ENCODE measurements around the gene CDH15. TPM values are rescaled to one million over a fixed set of nuclear protein-coding genes. Genes with fewer than 3 reads are reported as not detected.

The CDH15 gene
- total RNA-seq, 1 experiment from 2014 or later = 3.8 TPM

DNA sequence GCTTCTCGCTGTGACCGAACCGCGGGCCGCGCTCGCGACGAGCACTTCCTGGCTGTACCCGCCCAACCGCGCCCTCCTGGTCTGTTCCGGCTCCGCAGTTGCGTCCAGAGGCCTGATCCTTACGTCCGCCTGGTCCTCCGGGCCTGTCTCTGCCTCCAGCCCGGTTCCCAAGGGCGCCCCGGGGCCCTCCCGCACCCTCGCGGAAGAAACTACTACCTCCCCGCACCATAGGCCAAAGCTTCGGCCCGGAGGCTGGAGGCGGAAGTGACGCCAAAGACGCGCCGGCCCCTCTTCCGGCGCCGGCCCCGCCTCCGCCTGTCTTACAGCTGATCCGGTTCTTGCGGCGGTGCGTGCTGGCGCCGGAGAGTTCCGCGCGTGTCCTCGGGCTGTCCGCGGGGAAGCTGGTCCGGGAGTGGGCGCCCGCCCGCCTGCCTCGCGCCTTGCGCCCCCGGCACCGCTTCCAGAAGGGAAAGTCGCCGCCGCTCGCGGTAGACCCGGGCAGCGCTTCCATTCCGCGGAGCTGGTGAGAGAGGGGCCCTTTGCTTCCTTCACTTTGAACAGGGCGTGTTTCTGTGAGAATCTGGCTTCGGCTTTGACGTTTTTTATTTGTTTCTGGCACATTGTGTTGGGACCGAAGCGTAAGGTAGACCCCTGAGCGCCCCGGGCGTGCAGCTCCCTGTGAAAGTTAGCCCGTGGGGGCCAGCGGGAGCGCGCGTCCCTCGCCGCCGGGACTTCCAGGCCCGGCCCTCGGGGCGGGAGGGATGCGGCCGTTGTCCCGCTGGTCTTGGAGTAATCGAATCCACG lies 46.0 kb downstream of the CDH15 start, which contains the start of gene ZNF778:
ZNF778 (plus strand) TSS at position 316 of the 804 bp plus-strand sequence. CDS start 3,425 bp downstream, outside the sequence.
- RAD21 ChIA-PET (ENCODE audit: low non-redundant PET in 1 of 2, low total read pairs in 2 of 2, uncharacterized antibody in 2 of 2, unreplicated experiment in 2 of 2) = interaction anchor here in 1 of 2 experiments (0.7 kb wide), 1 partner anchor 480 kb away, joined by 3 read pairs; no protein-coding TSS in a partner anchor
- DNase-seq (ENCODE audit: low read depth, low spot score) = peak; percentile 73
- no peak for TF ChIP-seq EZH2 (IDR thresholded peaks at IDR 0.05)
- no peak for TF ChIP-seq ZNF274 (IDR thresholded peaks at IDR 0.05; ENCODE audit: low read depth, low read length)
- peak; percentile 96 for TF ChIP-seq POLR2AphosphoS5 (IDR thresholded peaks at IDR 0.05; ENCODE audit: low read depth, low read length)
- TF ChIP-seq, protein P1, sequence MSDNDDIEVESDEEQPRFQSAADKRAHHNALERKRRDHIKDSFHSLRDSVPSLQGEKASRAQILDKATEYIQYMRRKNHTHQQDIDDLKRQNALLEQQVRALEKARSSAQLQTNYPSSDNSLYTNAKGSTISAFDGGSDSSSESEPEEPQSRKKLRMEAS (IDR thresholded peaks at IDR 0.05) = peak; percentile 94
- TF ChIP-seq ZFX (IDR thresholded peaks at IDR 0.05) = peak; percentile 99
- no peak for TF ChIP-seq CEBPB (IDR thresholded peaks at IDR 0.05; ENCODE audit: low read depth)
- TF ChIP-seq EZH2phosphoT487 (IDR thresholded peaks at IDR 0.05; ENCODE audit: borderline replicate concordance) = no peak
- TF ChIP-seq TCF7L2 (IDR thresholded peaks at IDR 0.05; ENCODE audit: borderline replicate concordance, extremely low read depth, insufficient read depth, insufficient read length) = peak; percentile 23
- no peak for TF ChIP-seq CTCF (IDR thresholded peaks at IDR 0.05 in 2 of 3, conservative IDR thresholded peaks at IDR 0.05 in 1 of 3; ENCODE audit: borderline replicate concordance in 1 of 3, insufficient read depth in 1 of 3, low read depth in 2 of 3, low read length in 2 of 3)
- peak; percentile 78 for TF ChIP-seq YY1 (IDR thresholded peaks at IDR 0.05; ENCODE audit: extremely low read depth, insufficient replicate concordance, low read depth, low read length)
- peak; percentile 91 for TF ChIP-seq SRF (IDR thresholded peaks at IDR 0.05; ENCODE audit: low read depth)
- peak; percentile 60; the same call in 1 of the 2 replicates for TF ChIP-seq CBX3 (IDR thresholded peaks at IDR 0.05; ENCODE audit: low read depth)
- no peak for TF ChIP-seq FOSL1 (IDR thresholded peaks at IDR 0.05; ENCODE audit: low read depth)
- TF ChIP-seq SP1 (IDR thresholded peaks at IDR 0.05; ENCODE audit: low read depth) = peak; percentile 71
- peak; percentile 86 for TF ChIP-seq EGR1 (IDR thresholded peaks at IDR 0.05; ENCODE audit: low read depth)
- TF ChIP-seq POLR2A (IDR thresholded peaks at IDR 0.05; ENCODE audit: borderline replicate concordance, extremely low read depth, insufficient read depth, insufficient read length) = peak; percentile 41
- TF ChIP-seq, protein P2, sequence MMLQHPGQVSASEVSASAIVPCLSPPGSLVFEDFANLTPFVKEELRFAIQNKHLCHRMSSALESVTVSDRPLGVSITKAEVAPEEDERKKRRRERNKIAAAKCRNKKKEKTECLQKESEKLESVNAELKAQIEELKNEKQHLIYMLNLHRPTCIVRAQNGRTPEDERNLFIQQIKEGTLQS (IDR thresholded peaks at IDR 0.05) = no peak
- TF ChIP-seq JUND (IDR thresholded peaks at IDR 0.05) = no peak
- TF ChIP-seq RAD21 (IDR thresholded peaks at IDR 0.05; ENCODE audit: low read depth) = no peak; the same call in 1 of the 2 replicates
- TF ChIP-seq SIN3A (IDR thresholded peaks at IDR 0.05; ENCODE audit: low read depth) = peak; percentile 99
- TF ChIP-seq ELF1 (IDR thresholded peaks at IDR 0.05; ENCODE audit: borderline replicate concordance, low read depth) = peak; percentile 77; the same call in 1 of the 2 replicates
- TF ChIP-seq ZBTB33 (IDR thresholded peaks at IDR 0.05; ENCODE audit: extremely low read depth, insufficient replicate concordance, low read length) = peak; percentile 13

More for the DNA sequence above, 46.0 kb downstream of the CDH15 start, which contains the start of gene ZNF778:
- peaks cover 32% of the 10 kb centered on the region for H3K79me2 ChIP-seq (ENCODE audit: insufficient read depth, low read length)
- no peaks in the 10 kb centered on the region for H3K9me2 ChIP-seq (ENCODE audit: insufficient read depth)
- no peaks in the 10 kb centered on the region for H3K9me3 ChIP-seq (ENCODE audit: control insufficient read depth in 1 of 2, insufficient read depth in 1 of 2, low read depth in 1 of 2, low read length in 2 of 2)
- H3K4me3 ChIP-seq (replicated peaks in 1 of 2; ENCODE audit: low read depth in 1 of 2, low read length in 2 of 2) = peak within 1 kb of the TSS; percentile 88 to 93
- H3K27ac ChIP-seq (ENCODE audit: low read depth, low read length) = peak within 1 kb of the TSS; percentile 74
- CTCF ChIA-PET = interaction anchor here (0.9 to 2.5 kb wide), 4 partner anchors 23 to 480 kb away, joined by 3 to 14 read pairs (median 6); no protein-coding TSS in a partner anchor
- H2AFZ ChIP-seq (ENCODE audit: low read depth, low read length, poor library complexity, severe bottlenecking) = peak within 1 kb of the TSS; percentile 27
- no peaks in the 10 kb centered on the region for H3K27me3 ChIP-seq (ENCODE audit: insufficient read depth, low read length)
- POLR2A ChIA-PET = interaction anchor here (0.7 to 2.2 kb wide), 4 partner anchors 25 to 407 kb away, joined by 3 to 10 read pairs (median 4); partner anchors contain the start of gene APRT
- peak; percentile 84 for ATAC-seq
- H3K36me3 ChIP-seq (ENCODE audit: control insufficient read depth in 1 of 2, insufficient read depth in 2 of 2, low read length in 2 of 2) = peaks cover 0 to 6% of the 10 kb centered on the region in 2 experiments; a peak in 2 of 4 replicates
- peaks cover 0 to 16% of the 10 kb centered on the region in 2 experiments; a peak in 3 of 4 replicates for H3K4me1 ChIP-seq (ENCODE audit: control insufficient read depth in 1 of 2, insufficient read depth in 2 of 2, low read length in 2 of 2)
- peak within 1 kb of the TSS; percentile 88 for H3K9ac ChIP-seq (ENCODE audit: low read length)
- H4K20me1 ChIP-seq (ENCODE audit: insufficient read depth) = no peaks in the 10 kb centered on the region
- peak within 1 kb of the TSS; percentile 90 for H3K4me2 ChIP-seq (ENCODE audit: low read length)
- intact Hi-C loops (cut with micrococcal nuclease) = loop anchor here (2.0 to 5.0 kb wide), 5 partner anchors 47 to 480 kb away; partner anchors contain the start of genes CDH15, GALNS and TRAPPC2L
- TSS peak; percentile 42 for BruUV-seq (replicated peaks)

Measured in HCT116 (cell line).